ENCODE data around the gene PICALM.
A peak's percentile ranks its signal among the peaks of the same experiment; 100 is the strongest.

DNA sequence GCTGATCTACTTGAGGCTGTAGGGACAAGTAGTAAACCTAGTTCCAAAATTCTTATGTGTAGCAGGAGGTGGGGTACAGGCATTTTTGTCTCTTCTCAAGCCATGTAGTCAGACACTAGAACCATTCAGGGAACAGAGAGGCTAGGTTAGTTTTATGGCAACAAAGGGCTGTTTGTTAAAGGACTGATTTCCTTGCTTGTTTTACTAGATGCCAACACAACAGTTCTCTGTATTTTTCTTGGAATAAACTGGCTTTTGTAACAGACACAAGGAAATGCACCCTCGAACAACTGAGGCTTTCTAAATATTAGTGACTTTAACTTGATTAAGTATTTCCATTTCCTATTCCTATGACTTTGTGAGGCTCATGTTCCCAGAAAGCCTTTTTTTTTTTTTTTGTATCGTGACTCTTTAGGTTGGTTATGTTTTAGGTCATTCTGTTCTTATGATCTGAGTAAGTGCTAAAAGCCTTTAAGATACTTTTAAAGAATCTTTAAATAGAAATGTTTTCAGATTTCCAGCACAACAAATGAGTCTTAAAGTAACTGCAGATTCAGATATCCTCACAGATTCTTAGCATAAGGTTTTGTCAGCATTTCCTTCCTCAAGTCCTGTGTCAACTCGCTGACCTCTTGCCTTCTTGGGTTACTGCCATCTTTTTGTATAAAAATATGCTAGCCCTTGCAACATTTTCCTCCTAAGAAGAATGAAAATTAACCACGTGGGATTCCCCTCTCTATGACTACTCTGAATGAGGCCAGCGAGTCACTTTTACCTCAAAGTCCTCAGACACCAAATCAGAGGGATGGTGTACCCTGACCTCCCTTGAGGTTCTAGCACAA is 121.2 kb downstream of the PICALM start:
- TF ChIP-seq, protein P1, sequence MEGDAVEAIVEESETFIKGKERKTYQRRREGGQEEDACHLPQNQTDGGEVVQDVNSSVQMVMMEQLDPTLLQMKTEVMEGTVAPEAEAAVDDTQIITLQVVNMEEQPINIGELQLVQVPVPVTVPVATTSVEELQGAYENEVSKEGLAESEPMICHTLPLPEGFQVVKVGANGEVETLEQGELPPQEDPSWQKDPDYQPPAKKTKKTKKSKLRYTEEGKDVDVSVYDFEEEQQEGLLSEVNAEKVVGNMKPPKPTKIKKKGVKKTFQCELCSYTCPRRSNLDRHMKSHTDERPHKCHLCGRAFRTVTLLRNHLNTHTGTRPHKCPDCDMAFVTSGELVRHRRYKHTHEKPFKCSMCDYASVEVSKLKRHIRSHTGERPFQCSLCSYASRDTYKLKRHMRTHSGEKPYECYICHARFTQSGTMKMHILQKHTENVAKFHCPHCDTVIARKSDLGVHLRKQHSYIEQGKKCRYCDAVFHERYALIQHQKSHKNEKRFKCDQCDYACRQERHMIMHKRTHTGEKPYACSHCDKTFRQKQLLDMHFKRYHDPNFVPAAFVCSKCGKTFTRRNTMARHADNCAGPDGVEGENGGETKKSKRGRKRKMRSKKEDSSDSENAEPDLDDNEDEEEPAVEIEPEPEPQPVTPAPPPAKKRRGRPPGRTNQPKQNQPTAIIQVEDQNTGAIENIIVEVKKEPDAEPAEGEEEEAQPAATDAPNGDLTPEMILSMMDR (IDR thresholded peaks at IDR 0.05; ENCODE audit: extremely low read depth in 1 of 2, insufficient read depth in 1 of 2, low read depth in 1 of 2, low read length in 2 of 2): no peak
- TF ChIP-seq FOS (IDR thresholded peaks at IDR 0.05; ENCODE audit: borderline replicate concordance, insufficient read depth, low read length): peak; percentile 42
- no peak for TF ChIP-seq POLR2A (IDR thresholded peaks at IDR 0.05; ENCODE audit: low read depth, low read length)
- TF ChIP-seq EZH2 (IDR thresholded peaks at IDR 0.05; ENCODE audit: borderline replicate concordance, low read depth, low read length, severe bottlenecking): no peak
- TF ChIP-seq, protein P2, sequence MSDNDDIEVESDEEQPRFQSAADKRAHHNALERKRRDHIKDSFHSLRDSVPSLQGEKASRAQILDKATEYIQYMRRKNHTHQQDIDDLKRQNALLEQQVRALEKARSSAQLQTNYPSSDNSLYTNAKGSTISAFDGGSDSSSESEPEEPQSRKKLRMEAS (IDR thresholded peaks at IDR 0.05; ENCODE audit: insufficient read depth, insufficient read length): peak; percentile 61
- peak; percentile 22 for TF ChIP-seq POLR2AphosphoS5 (IDR thresholded peaks at IDR 0.05; ENCODE audit: insufficient read depth, low read depth, low read length)

All from endothelial cell of umbilical vein (primary cell).